CD4-positive, alpha-beta T cell treated with Interleukin-6 at 100 ng/mL for 8 hours (primary cell): ENCODE measurements around the gene MYOZ3.

Source experiments
- DNase-seq: peaks from one replicate; pipeline ENCODE4 v3.0.0-alpha.2; 2020; ENCODE audit warnings: mixed read lengths, low spot score

Gene MYOZ3

DNA sequence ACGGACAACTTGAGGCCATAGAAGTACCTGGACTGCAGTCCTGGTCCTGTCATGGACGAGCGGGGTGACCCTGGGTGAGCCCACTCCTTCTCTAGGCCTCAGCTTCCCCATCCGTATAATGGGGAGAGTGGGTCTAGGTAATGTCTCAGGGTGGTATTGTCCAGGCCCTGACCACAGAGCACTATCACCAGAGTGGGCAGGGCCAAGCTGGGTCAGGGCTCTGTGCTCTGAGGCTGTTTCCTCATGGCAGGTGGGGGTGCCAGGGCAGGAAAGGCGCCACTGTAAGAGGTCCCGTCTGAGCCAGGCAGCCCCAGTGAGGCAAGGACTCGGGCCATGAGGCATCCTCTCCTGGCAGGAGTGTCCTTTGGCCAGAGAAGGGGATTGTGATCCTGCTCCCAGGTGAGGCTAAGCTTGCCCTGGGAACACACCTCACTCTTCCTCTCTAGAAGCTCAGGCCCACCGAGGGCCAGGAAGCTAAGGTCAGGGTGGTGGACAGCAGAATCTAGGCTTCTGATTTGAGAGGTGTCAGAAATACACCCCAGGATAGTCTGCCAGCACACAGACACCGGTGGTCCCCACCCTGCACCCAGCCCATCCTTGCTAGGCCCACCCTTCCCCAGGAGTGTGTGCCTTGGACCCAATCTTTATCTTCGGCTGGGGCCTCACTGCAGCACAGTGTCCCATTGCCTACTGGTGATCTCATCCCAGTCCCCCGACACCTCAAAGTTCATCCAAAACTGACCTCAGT is 1.5 kb upstream of the MYOZ3 start:
- DNase-seq = no peak

DNA sequence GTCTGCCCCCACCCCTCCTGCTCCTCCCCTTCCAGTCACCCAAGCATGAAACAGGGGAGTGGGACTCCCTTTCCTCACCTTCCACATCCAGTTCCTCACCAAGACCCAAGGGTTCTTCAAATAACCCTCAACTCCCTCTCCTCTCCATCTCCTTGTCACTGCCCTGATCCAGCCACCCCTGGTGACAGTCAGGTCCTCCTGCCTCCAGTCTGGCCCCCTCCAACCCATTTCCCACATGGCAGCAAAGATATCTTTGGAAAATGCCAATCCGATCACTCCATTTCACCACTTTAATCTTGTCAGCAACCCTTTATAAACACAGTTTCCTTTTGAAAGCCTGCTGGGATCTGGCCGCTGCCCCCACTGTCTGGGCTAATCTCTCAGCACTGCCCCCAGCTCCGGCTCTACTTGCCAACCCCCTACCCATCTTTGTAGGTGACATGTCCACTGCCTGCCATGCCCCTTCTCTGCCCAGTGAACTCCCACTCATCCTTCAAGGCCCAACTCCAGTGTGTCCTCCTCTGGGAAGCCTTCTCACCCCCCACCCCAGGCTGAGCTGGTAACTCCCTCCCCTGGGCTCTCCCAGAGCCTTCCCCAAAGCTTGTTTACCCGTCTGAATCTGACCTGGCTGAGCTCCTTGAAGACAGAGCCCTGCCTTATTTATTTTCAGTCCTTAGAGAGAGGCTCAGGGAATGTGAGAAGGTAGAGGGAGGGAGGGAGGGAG is 781 bp upstream of the MYOZ3 start:
- no peak for DNase-seq

GRCh38 chr5:150661821-150662596 is 958 bp downstream of the MYOZ3 start:
- no peak for DNase-seq

DNA sequence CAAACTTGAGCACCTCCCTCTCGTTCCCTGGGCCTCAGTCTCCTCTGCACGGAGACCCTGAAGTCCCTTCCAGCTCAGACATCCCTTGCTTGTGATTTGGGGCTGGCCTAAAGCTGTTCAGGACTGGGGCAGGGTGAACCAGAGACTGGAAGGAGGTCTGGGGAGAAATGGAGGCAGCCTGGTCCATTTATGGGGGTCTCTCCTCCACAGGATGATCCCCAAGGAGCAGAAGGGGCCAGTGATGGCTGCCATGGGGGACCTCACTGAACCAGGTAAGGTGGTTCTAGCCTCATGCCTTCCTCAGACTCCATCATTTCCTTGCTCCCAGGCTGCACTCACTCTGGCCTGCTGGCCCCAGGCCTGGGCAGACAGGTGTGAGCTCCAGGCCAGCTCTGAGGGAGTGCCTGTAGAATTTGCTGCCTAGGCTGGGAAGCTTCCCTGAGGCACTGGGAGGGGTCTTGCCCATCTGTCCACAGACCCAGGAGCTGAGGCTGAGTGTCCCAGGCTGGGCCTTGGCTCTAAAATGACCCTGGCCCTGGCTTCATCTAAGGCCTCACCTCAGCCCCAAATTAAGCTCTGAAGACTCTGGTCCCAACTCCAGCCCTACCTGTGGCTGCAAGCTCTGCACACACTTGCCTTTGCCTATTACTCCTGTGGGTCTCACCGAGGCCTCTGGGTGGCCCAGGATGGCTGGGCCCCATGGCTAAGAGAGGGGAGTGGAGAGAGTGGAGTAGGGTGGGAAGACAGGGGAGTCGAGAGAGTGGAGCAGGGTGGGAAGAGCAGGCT is 1.9 kb downstream of the MYOZ3 start:
- DNase-seq = no peak

GRCh38 chr5:150663936-150664335 is 2.9 kb downstream of the MYOZ3 start:
- DNase-seq = no peak

GRCh38 chr5:150665044-150665443 is 4.0 kb downstream of the MYOZ3 start:
- DNase-seq = no peak

- DNase-seq = no peak
Observed at GRCh38 chr5:150670275-150670947, 9.4 kb downstream of the MYOZ3 start.

DNA sequence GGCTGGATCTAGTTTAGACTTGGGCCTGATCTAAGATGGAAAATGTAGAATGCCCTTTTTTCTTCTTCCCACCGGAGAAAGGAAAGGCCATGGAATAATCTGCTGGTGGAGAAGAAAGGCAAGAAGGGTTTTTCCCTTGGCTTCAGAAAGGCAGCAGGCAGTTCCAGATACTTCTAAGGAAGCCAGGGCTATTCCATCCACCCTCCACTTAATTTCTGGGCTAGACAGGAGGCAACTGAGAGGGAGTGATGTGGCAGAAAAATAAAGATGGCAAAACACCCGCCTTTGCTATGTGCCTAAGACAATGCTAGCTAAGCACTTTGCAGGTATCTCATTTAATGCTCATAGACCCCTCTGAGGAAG is 9.9 kb downstream of the MYOZ3 start:
- no peak for DNase-seq

- DNase-seq = no peak
Observed at GRCh38 chr5:150671509-150672236, 10.6 kb downstream of the MYOZ3 start.

DNA sequence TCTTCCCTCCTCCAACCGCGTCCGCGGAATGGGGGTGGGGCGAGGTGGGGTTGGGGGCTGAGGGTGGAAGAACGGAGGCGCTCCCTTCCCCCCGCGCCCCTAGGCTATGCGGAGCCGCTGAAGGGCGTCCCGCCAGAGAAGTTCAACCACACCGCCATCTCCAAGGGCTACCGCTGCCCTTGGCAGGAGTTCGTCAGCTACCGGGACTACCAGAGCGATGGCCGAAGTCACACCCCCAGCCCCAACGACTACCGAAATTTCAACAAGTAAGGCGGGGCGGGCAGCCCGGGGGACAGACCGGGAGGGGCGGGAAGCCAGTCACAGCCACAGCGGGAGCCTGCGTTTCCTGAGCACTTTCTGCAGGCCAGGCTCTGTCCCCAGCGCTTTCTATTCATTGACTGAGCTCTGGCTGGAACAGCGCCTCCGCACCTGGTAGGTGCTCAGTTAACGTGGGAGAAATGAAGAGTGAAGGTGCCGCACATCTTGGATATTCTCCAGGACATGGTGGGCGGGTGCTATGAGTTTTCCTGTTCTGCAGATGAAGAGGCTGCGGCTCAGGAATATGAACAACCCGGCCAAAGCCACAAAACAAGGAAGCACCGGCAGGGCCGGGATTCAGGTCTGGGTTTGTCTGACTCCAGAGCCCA is 11.3 kb downstream of the MYOZ3 start:
- DNase-seq = peak; percentile 23

GRCh38 chr5:150672884-150673275 is 11.8 kb downstream of the MYOZ3 start:
- DNase-seq = no peak

- no peak for DNase-seq
Observed at GRCh38 chr5:150674341-150674821, 13.3 kb downstream of the MYOZ3 start.

DNA sequence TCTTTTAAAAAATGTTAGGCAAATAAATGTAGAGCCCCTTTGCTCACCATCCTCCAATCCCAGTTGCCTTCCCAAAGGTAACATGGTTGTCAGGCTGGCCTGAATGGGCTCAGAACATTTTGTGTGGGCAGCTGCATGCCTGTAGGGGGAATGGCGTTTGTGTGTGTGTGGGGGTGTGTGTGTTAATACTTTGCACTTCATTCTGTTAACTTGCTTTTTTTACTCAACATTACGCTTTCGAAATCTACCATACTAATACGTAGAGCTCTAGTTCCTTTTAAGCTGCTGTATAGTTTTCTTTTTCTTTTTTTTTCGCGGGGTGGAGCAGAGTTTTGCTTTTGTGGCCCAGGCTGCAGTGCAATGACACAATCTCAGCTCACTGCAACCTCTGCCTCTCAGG is 14.0 kb downstream of the MYOZ3 start:
- no peak for DNase-seq

DNA sequence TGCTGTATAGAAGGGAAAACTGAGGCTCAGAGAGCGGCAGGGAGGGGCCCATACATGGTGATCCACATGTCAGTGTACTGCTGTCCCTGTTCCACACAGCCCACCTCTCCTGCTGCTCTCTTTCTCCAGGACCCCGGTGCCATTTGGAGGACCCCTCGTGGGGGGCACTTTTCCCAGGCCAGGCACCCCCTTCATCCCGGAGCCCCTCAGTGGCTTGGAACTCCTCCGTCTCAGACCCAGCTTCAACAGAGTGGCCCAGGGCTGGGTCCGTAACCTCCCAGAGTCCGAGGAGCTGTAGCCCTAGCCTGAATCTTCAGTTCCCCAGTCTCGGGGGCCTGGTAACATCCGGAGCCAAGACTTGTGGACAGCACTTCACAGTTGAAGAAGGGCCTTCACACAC is 15.5 kb downstream of the MYOZ3 start:
- DNase-seq = no peak

GRCh38 chr5:150689120-150689519 is 28.1 kb downstream of the MYOZ3 start:
- no peak for DNase-seq

GRCh38 chr5:150690760-150691159 is 29.7 kb downstream of the MYOZ3 start:
- DNase-seq = no peak

DNA sequence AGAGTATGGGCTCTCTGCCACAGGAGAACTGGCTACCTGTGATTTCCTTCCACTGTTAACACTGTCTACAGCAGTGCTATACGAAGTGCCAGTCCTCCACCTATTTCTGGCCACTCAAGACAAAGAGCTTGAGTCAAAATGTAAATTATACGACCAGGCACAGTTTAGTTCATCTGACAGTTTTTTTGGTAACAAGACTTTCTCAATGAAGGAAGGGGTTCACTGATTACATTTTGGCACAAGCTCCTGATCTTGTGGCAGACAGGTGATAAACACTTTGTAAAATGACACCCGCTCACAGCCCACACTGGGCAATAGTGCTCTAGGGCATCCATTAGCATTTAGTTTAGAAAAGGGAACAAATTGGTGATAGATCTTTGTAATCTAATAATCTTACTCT is 31.2 kb downstream of the MYOZ3 start:
- no peak for DNase-seq

- no peak for DNase-seq
Observed at GRCh38 chr5:150694612-150695011, 33.6 kb downstream of the MYOZ3 start.

- no peak for DNase-seq
Observed at GRCh38 chr5:150700246-150700593, 39.2 kb downstream of the MYOZ3 start.
